MM.1S (cell line): Measurements from ENCODE around the gene ENOPH1.

Experiments
- DNase-seq: peaks from one replicate; pipeline ENCODE4 v3.0.0-alpha.2; 2015
- H2AFZ ChIP-seq: fragments of 300-600 bp; sonication (generic); 2 replicates; pipeline ENCODE4 v1.6.0; 2016; ENCODE audit warnings: antibody characterized with exemption, low read length
- H3F3A ChIP-seq: fragments of 300-600 bp; sonication (generic); 2 replicates; pipeline ENCODE4 v1.6.1; 2016; ENCODE audit warnings: mild to moderate bottlenecking, antibody characterized with exemption, low read length, moderate library complexity, mixed read lengths; ENCODE audit not compliant: insufficient read depth
- H3K27ac ChIP-seq: fragments of 300-600 bp; sonication (generic); 2 replicates; pipeline ENCODE4 v1.5.1; 2016; ENCODE audit warnings: mild to moderate bottlenecking, low read length
- H3K27me3 ChIP-seq: fragments of 300-600 bp; sonication (generic); replicated peaks from 2 replicates; pipeline ENCODE4 v1.6.0; 2016; ENCODE audit warnings: low read length; ENCODE audit not compliant: insufficient read depth
- H3K36me3 ChIP-seq: fragments of 300-600 bp; sonication (generic); replicated peaks from 2 replicates; pipeline ENCODE4 v1.6.1; 2016; ENCODE audit warnings: mild to moderate bottlenecking, low read length, mixed read lengths; ENCODE audit not compliant: insufficient read depth
- H3K4me1 ChIP-seq: fragments of 300-600 bp; sonication (generic); 2 replicates; pipeline ENCODE4 v1.6.1; 2016; ENCODE audit warnings: low read length, mixed read lengths
- H3K4me2 ChIP-seq: fragments of 300-600 bp; sonication (generic); 2 replicates; pipeline ENCODE4 v1.6.0; 2016; ENCODE audit warnings: low read depth, low read length
- H3K4me3 ChIP-seq: fragments of 300-600 bp; sonication (generic); 2 replicates; pipeline ENCODE4 v1.5.1; 2016; ENCODE audit warnings: low read length, mixed read lengths
- H3K79me2 ChIP-seq: fragments of 300-600 bp; sonication (generic); 2 replicates; pipeline ENCODE4 v1.6.1; 2016; ENCODE audit warnings: mixed run types, low read length, mixed read lengths
- H3K9ac ChIP-seq: fragments of 300-600 bp; sonication (generic); 2 replicates; pipeline ENCODE4 v1.6.1; 2016; ENCODE audit warnings: low read length, mixed read lengths
- H3K9me2 ChIP-seq: fragments of 300-600 bp; sonication (generic); replicated peaks from 2 replicates; pipeline ENCODE4 v1.6.1; 2016; ENCODE audit warnings: mild to moderate bottlenecking, low read length, mixed read lengths; ENCODE audit not compliant: insufficient read depth
- H3K9me3 ChIP-seq: fragments of 300-600 bp; sonication (generic); replicated peaks from 2 replicates; pipeline ENCODE4 v1.6.1; 2016; ENCODE audit warnings: mild to moderate bottlenecking, low read length, mixed read lengths; ENCODE audit not compliant: insufficient read depth
- H4K20me1 ChIP-seq: fragments of 300-600 bp; sonication (generic); 2 replicates; pipeline ENCODE4 v1.6.1; 2016; ENCODE audit warnings: mild to moderate bottlenecking, low read length, moderate library complexity, mixed read lengths; ENCODE audit not compliant: insufficient read depth
- CTCF ChIP-seq: fragments of 300-600 bp; sonication (generic); IDR thresholded peaks from 2 replicates; pipeline ENCODE4 v1.5.1; 2016; ENCODE audit warnings: antibody characterized with exemption, low read length, mixed read lengths
- EZH2 ChIP-seq: fragments of 300-600 bp; sonication (generic); optimal IDR thresholded peaks from 2 replicates; pipeline ENCODE3; 2017; ENCODE audit warnings: low read depth, mild to moderate bottlenecking, antibody characterized with exemption, low read length, mixed read lengths
- EZH2phosphoT487 ChIP-seq: fragments of 300-600 bp; sonication (generic); IDR thresholded peaks from 2 replicates; pipeline ENCODE4 v1.6.1; 2018; ENCODE audit warnings: antibody characterized with exemption, low read length

The ENOPH1 gene

GRCh38 chr4:82433791-82434190, 3.4 kb downstream of the ENOPH1 start:
- no peaks in the 10 kb centered on the region for H3K9me3 ChIP-seq
- H3K27ac ChIP-seq: no peak overlapping the region
- H3K27me3 ChIP-seq: no peaks in the 10 kb centered on the region
- peaks cover 6% of the 10 kb centered on the region; the same call in 1 of the 2 replicates for H3K4me1 ChIP-seq
- no peak overlapping the region for H3K4me3 ChIP-seq
- TF ChIP-seq EZH2 (no peak), CTCF (no peak), EZH2phosphoT487 (no peak)
- peaks cover 91% of the 10 kb centered on the region for H3K79me2 ChIP-seq
- no peak overlapping the region for H3K9ac ChIP-seq
- no peak overlapping the region for H3K4me2 ChIP-seq
- no peaks in the 10 kb centered on the region for H3K9me2 ChIP-seq
- H3F3A ChIP-seq: peaks cover 12% of the 10 kb centered on the region; the same call in 1 of the 2 replicates
- H2AFZ ChIP-seq: no peak overlapping the region
- DNase-seq: no peak
- H3K36me3 ChIP-seq: peaks cover 2% of the 10 kb centered on the region; the same call in 1 of the 2 replicates
- H4K20me1 ChIP-seq: peaks cover 32% of the 10 kb centered on the region

GRCh38 chr4:82434949-82435348, 4.6 kb downstream of the ENOPH1 start:
- Histone ChIP-seq H4K20me1 (peaks cover 40% of the 10 kb centered on the region), H3K9ac (no peak overlapping the region), H2AFZ (no peak overlapping the region), H3K4me2 (no peak overlapping the region), H3K9me2 (no peaks in the 10 kb centered on the region), H3F3A (peaks cover 7% of the 10 kb centered on the region; the same call in 1 of the 2 replicates), H3K27ac (no peak overlapping the region), H3K79me2 (peaks cover 95% of the 10 kb centered on the region), H3K9me3 (no peaks in the 10 kb centered on the region), H3K27me3 (no peaks in the 10 kb centered on the region), H3K4me3 (no peak overlapping the region), H3K4me1 (peaks cover 6% of the 10 kb centered on the region; the same call in 1 of the 2 replicates), H3K36me3 (peaks cover 4% of the 10 kb centered on the region; the same call in 1 of the 2 replicates)
- no peak for DNase-seq
- TF ChIP-seq CTCF: no peak
- no peak for TF ChIP-seq EZH2phosphoT487
- no peak for TF ChIP-seq EZH2

- H3K4me1 ChIP-seq: peaks cover 6% of the 10 kb centered on the region; the same call in 1 of the 2 replicates
- H3K27me3 ChIP-seq: no peaks in the 10 kb centered on the region
- peaks cover under 1% of the 10 kb centered on the region; the same call in 1 of the 2 replicates for H3F3A ChIP-seq
- no peak for DNase-seq
- H3K4me2 ChIP-seq: no peak overlapping the region
- H3K27ac ChIP-seq: no peak overlapping the region
- no peak for TF ChIP-seq EZH2
- no peak for TF ChIP-seq CTCF
- TF ChIP-seq EZH2phosphoT487: no peak
- H4K20me1 ChIP-seq: peaks cover 43% of the 10 kb centered on the region
- H3K4me3 ChIP-seq: no peak overlapping the region
- no peaks in the 10 kb centered on the region for H3K9me3 ChIP-seq
- peaks cover 4% of the 10 kb centered on the region; the same call in 1 of the 2 replicates for H3K36me3 ChIP-seq
- H2AFZ ChIP-seq: no peak overlapping the region
- no peak overlapping the region for H3K9ac ChIP-seq
- H3K9me2 ChIP-seq: no peaks in the 10 kb centered on the region
- H3K79me2 ChIP-seq: peaks cover 100% of the 10 kb centered on the region
Measured at GRCh38 chr4:82436130-82436529, 5.7 kb downstream of the ENOPH1 start.
